Smooth muscle cell (in vitro differentiated cells): Measurements from ENCODE around the gene NPB. TPM values are rescaled to one million over a fixed set of nuclear protein-coding genes. Genes with fewer than 3 reads are reported as not detected.
A peak's percentile ranks its signal among the peaks of the same experiment; 100 is the strongest.

Source experiments
- DNase-seq: peaks from one replicate; lab custom pipeline; 2025; ENCODE audit not compliant: unreplicated experiment; lab: John Stamatoyannopoulos, UW
- H2AFZ ChIP-seq: fragments of 200-600 bp; sonication (generic); 2 replicates; pipeline ENCODE4 v1.6.0; 2016; ENCODE audit warnings: antibody characterized with exemption, low read depth, mild to moderate bottlenecking
- H3F3A ChIP-seq: fragments of 200-600 bp; sonication (generic); 2 replicates; pipeline ENCODE4 v1.6.0; 2017; ENCODE audit warnings: antibody characterized with exemption, low read depth
- H3K27ac ChIP-seq: fragments of 200-600 bp; sonication (generic); 2 replicates; pipeline ENCODE4 v1.5.1; 2016; ENCODE audit warnings: low read depth, mild to moderate bottlenecking
- H3K27me3 ChIP-seq: fragments of 200-600 bp; sonication (generic); 2 replicates; pipeline ENCODE4 v1.6.1; 2016; ENCODE audit warnings: low read depth, mild to moderate bottlenecking
- H3K36me3 ChIP-seq: fragments of 200-600 bp; sonication (generic); 2 replicates; pipeline ENCODE4 v1.5.1; 2016; ENCODE audit warnings: low read depth
- H3K4me1 ChIP-seq: fragments of 200-600 bp; sonication (generic); 2 replicates; pipeline ENCODE4 v1.5.1; 2016; ENCODE audit warnings: low read depth
- H3K4me2 ChIP-seq: fragments of 200-600 bp; sonication (generic); 2 replicates; pipeline ENCODE4 v1.6.0; 2016; ENCODE audit warnings: mild to moderate bottlenecking
- H3K4me3 ChIP-seq: fragments of 200-600 bp; sonication (generic); 2 replicates; pipeline ENCODE4 v1.5.1; 2016; ENCODE audit warnings: mild to moderate bottlenecking
- H3K79me2 ChIP-seq: fragments of 200-600 bp; sonication (generic); 2 replicates; pipeline ENCODE4 v1.6.0; 2016; ENCODE audit warnings: low read depth, mild to moderate bottlenecking
- H3K9ac ChIP-seq: fragments of 200-600 bp; sonication (generic); 2 replicates; pipeline ENCODE4 v1.6.0; 2016; ENCODE audit warnings: low read depth
- H3K9me3 ChIP-seq: fragments of 200-600 bp; sonication (generic); replicated peaks from 2 replicates; pipeline ENCODE4 v1.5.1; 2016; ENCODE audit warnings: low read depth
- H4K20me1 ChIP-seq: fragments of 200-600 bp; sonication (generic); 2 replicates; pipeline ENCODE4 v1.6.0; 2016; ENCODE audit warnings: low read depth
- CTCF ChIP-seq: fragments of 200-600 bp; sonication (generic); IDR thresholded peaks from 2 replicates; pipeline ENCODE4 v1.5.1; 2017; ENCODE audit warnings: borderline replicate concordance, mild to moderate bottlenecking, antibody characterized with exemption; ENCODE audit not compliant: insufficient read depth, poor library complexity, severe bottlenecking
- WGBS: methylation state at CpG from one replicate; pipeline ENCODE4 v1.1.7; 2016; ENCODE audit warnings: low lambda C conversion rate; 5-methylcytosine and 5-hydroxymethylcytosine counted together
- polyA plus RNA-seq: library from polyadenylated mRNA; unstranded; fragments of >200 nt; fragmentation: Nextera tagmentation; extraction: Ambion mirVana; gene quantifications from 2 replicates; pipeline ENCODE4 v1.2.1, GENCODE V29; 2016
- total RNA-seq: library from RNA; depleted of rRNA; stranded (reverse); fragments of >200 nt; gene quantifications from 2 replicates; pipeline ENCODE4 v1.2.3, GENCODE V29; 2014

The NPB gene
- total and polyA plus RNA-seq, 2 experiments from 2014 or later, result 7.9 to 14.4 TPM

GRCh38 chr17:81863123-81863675 is 38.8 kb upstream of the NPB start:
- H2AFZ ChIP-seq, result no peak overlapping the region
- peak overlapping the region; percentile 98 for H3K27ac ChIP-seq
- peaks cover 63% of the 10 kb centered on the region for H3K79me2 ChIP-seq
- H3K36me3 ChIP-seq, result no peaks in the 10 kb centered on the region
- no peak overlapping the region for H3K4me3 ChIP-seq
- peaks cover 74% of the 10 kb centered on the region for H4K20me1 ChIP-seq
- no peaks in the 10 kb centered on the region for H3K27me3 ChIP-seq
- H3K4me1 ChIP-seq, result peaks cover 35% of the 10 kb centered on the region
- no peak for TF ChIP-seq CTCF
- peaks cover 34% of the 10 kb centered on the region for H3F3A ChIP-seq
- H3K4me2 ChIP-seq, result peak overlapping the region; percentile 98
- WGBS, result 93% methylated on average over 6 of the region's 6 CpGs
- DNase-seq, result no peak
- no peaks in the 10 kb centered on the region for H3K9me3 ChIP-seq
- H3K9ac ChIP-seq, result no peak overlapping the region

- Histone ChIP-seq H3F3A (peaks cover 39% of the 10 kb centered on the region), H2AFZ (no peak overlapping the region), H3K4me3 (no peak overlapping the region), H3K79me2 (peaks cover 54% of the 10 kb centered on the region), H3K4me2 (no peak overlapping the region), H3K9ac (no peak overlapping the region), H3K4me1 (peaks cover 32% of the 10 kb centered on the region), H3K27ac (peak overlapping the region; percentile 12), H3K27me3 (no peaks in the 10 kb centered on the region), H3K9me3 (no peaks in the 10 kb centered on the region), H4K20me1 (peaks cover 73% of the 10 kb centered on the region), H3K36me3 (no peaks in the 10 kb centered on the region)
- TF ChIP-seq CTCF, result no peak
- WGBS, result 98% methylated on average over 9 of the region's 9 CpGs
- DNase-seq, result no peak
These were observed 37.9 kb upstream of the NPB start for GRCh38 chr17:81863833-81864768.

- TF ChIP-seq CTCF, result no peak
- H3K9me3 ChIP-seq, result no peaks in the 10 kb centered on the region
- peak overlapping the region; percentile 8 for H3K27ac ChIP-seq
- no peaks in the 10 kb centered on the region for H3K36me3 ChIP-seq
- H3F3A ChIP-seq, result peaks cover 47% of the 10 kb centered on the region
- H3K4me2 ChIP-seq, result no peak overlapping the region
- no peak overlapping the region for H2AFZ ChIP-seq
- H4K20me1 ChIP-seq, result peaks cover 74% of the 10 kb centered on the region
- peaks cover 48% of the 10 kb centered on the region for H3K79me2 ChIP-seq
- no peaks in the 10 kb centered on the region for H3K27me3 ChIP-seq
- no peak overlapping the region for H3K4me3 ChIP-seq
- peaks cover 38% of the 10 kb centered on the region for H3K4me1 ChIP-seq
- 93% methylated on average over 8 of the region's 8 CpGs for WGBS
- H3K9ac ChIP-seq, result no peak overlapping the region
- no peak for DNase-seq
These were observed 36.7 kb upstream of the NPB start for GRCh38 chr17:81865358-81865732.
